Vagina (tissue), 2 donors: ENCODE results near the gene SPSB3. TPM values are rescaled to one million over a fixed set of nuclear protein-coding genes. Genes with fewer than 3 reads are reported as not detected.

ENCODE experiments used
- DNase-seq, 2 donors: peaks; one replicate each; pipeline ENCODE4 v3.0.0-alpha.2; 2017; ENCODE audit errors: extremely low spot score in 2 of 2
- H3K27ac ChIP-seq: fragments of 200-600 bp; sonication (generic); one replicate; pipeline ENCODE4 v1.5.1; 2019
- H3K27me3 ChIP-seq: fragments of 200-600 bp; sonication (generic); one replicate; pipeline ENCODE4 v1.5.1; 2019
- H3K36me3 ChIP-seq, 2 donors: fragments of 200-600 bp; sonication (generic); one replicate each; pipeline ENCODE4 v1.5.1; 2017 to 2019
- H3K4me1 ChIP-seq: fragments of 200-600 bp; sonication (generic); one replicate; pipeline ENCODE4 v1.5.1; 2019
- H3K4me3 ChIP-seq, 2 donors: fragments of 200-600 bp; sonication (generic); 1 replicate in 1 of 2; 2 replicates in 1 of 2; pipeline ENCODE4 v1.5.1; 2016 to 2019
- H3K9me3 ChIP-seq: fragments of 200-600 bp; sonication (generic); one replicate; pipeline ENCODE4 v1.5.1; 2019
- POLR2A ChIP-seq, 2 donors: fragments of 450-650 bp; IDR thresholded peaks; one replicate each; pipeline ENCODE4 v1.6.1; 2017; ENCODE audit warnings: antibody characterized with exemption in 2 of 2, mild to moderate bottlenecking in 2 of 2, moderate library complexity in 2 of 2
- POLR2AphosphoS5 ChIP-seq, 2 donors: sonication (generic); formaldehyde crosslinking; IDR thresholded peaks; one replicate each; pipeline ENCODE4 v1.9.0; 2017; ENCODE audit warnings: antibody characterized with exemption in 2 of 2, mild to moderate bottlenecking in 2 of 2, low read depth in 1 of 2; ENCODE audit not compliant: insufficient read depth in 1 of 2
- intact Hi-C: fragments of 100-400 bp; cut with DNase I; formaldehyde crosslinking; loops from one replicate; pipeline ENCODE4 v1.15.1; 2023
- total RNA-seq: library from RNA; depleted of rRNA; stranded (reverse); fragments of >200 nt; gene quantifications from one replicate; pipeline ENCODE4 v1.2.3, GENCODE V29; 2016
- TF ChIP-seq, protein P1 (sequence below), 3 experiments: fragments of 450-650 bp in 2 of 3; fragments of 200-600 bp in 1 of 3; sonication (generic) in 1 of 3; IDR thresholded peaks; one replicate each; pipeline ENCODE4 v1.5.1; 2017 to 2019; ENCODE audit warnings: antibody characterized with exemption in 3 of 3, mild to moderate bottlenecking in 2 of 3, moderate library complexity in 2 of 3

Gene SPSB3
- total RNA-seq, 1 donor from 2014 or later: 75.9 TPM

- TF ChIP-seq POLR2A (IDR thresholded peaks at IDR 0.05) (no peak), POLR2AphosphoS5 (IDR thresholded peaks at IDR 0.05; ENCODE audit: insufficient read depth in 1 of 2, low read depth in 1 of 2) (peak in 1 of 2 donors; percentile 73)
- intact Hi-C loops: loop anchor here (5.0 kb wide), 1 partner anchor 63 kb away; the partner anchor contains the start of gene MAPK8IP3
- H3K9me3 ChIP-seq: no peaks in the 10 kb centered on the region
- DNase-seq: no peak
- H3K4me1 ChIP-seq: peaks cover 45% of the 10 kb centered on the region
- peak overlapping the region; percentile 82 for H3K4me3 ChIP-seq
- peaks cover 0 to 29% of the 10 kb centered on the region in 2 donors for H3K36me3 ChIP-seq
- no peaks in the 10 kb centered on the region for H3K27me3 ChIP-seq
- H3K27ac ChIP-seq: peak overlapping the region; percentile 90
Measured at GRCh38 chr16:1770328-1771187, 11.8 kb downstream of the SPSB3 start.

- peak overlapping the region in 1 of 2 donors; percentile 82 for H3K4me3 ChIP-seq
- TF ChIP-seq POLR2A (IDR thresholded peaks at IDR 0.05) (no peak), POLR2AphosphoS5 (IDR thresholded peaks at IDR 0.05; ENCODE audit: insufficient read depth in 1 of 2, low read depth in 1 of 2) (no peak)
- TF ChIP-seq, protein P1, sequence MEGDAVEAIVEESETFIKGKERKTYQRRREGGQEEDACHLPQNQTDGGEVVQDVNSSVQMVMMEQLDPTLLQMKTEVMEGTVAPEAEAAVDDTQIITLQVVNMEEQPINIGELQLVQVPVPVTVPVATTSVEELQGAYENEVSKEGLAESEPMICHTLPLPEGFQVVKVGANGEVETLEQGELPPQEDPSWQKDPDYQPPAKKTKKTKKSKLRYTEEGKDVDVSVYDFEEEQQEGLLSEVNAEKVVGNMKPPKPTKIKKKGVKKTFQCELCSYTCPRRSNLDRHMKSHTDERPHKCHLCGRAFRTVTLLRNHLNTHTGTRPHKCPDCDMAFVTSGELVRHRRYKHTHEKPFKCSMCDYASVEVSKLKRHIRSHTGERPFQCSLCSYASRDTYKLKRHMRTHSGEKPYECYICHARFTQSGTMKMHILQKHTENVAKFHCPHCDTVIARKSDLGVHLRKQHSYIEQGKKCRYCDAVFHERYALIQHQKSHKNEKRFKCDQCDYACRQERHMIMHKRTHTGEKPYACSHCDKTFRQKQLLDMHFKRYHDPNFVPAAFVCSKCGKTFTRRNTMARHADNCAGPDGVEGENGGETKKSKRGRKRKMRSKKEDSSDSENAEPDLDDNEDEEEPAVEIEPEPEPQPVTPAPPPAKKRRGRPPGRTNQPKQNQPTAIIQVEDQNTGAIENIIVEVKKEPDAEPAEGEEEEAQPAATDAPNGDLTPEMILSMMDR (IDR thresholded peaks at IDR 0.05): no peak
- peaks cover 0 to 36% of the 10 kb centered on the region in 2 donors for H3K36me3 ChIP-seq
- H3K4me1 ChIP-seq: peaks cover 37% of the 10 kb centered on the region
- no peaks in the 10 kb centered on the region for H3K9me3 ChIP-seq
- no peak for DNase-seq
- no peaks in the 10 kb centered on the region for H3K27me3 ChIP-seq
- intact Hi-C loops: loop anchor here (5.0 kb wide), 1 partner anchor 62 kb away; the partner anchor contains the start of gene MAPK8IP3
- H3K27ac ChIP-seq: peak overlapping the region; percentile 90
Measured at GRCh38 chr16:1769402-1770300, 12.7 kb downstream of the SPSB3 start.

GRCh38 chr16:1768767-1769401 is 13.5 kb downstream of the SPSB3 start:
- Histone ChIP-seq H3K4me1 (peaks cover 29% of the 10 kb centered on the region), H3K27ac (no peak overlapping the region), H3K4me3 (no peak overlapping the region), H3K36me3 (peaks cover 0 to 44% of the 10 kb centered on the region in 2 donors), H3K27me3 (no peaks in the 10 kb centered on the region), H3K9me3 (no peaks in the 10 kb centered on the region)
- no peak for DNase-seq
- intact Hi-C loops: no loop called here
- TF ChIP-seq POLR2AphosphoS5 (IDR thresholded peaks at IDR 0.05; ENCODE audit: insufficient read depth in 1 of 2, low read depth in 1 of 2): no peak
- TF ChIP-seq POLR2A (IDR thresholded peaks at IDR 0.05): no peak
- TF ChIP-seq, protein P1 (IDR thresholded peaks at IDR 0.05): no peak

GRCh38 chr16:1768061-1768766 is 14.2 kb downstream of the SPSB3 start:
- Histone ChIP-seq H3K27ac (no peak overlapping the region), H3K27me3 (no peaks in the 10 kb centered on the region), H3K4me1 (peaks cover 24% of the 10 kb centered on the region), H3K36me3 (peaks cover 0 to 50% of the 10 kb centered on the region in 2 donors), H3K4me3 (no peak overlapping the region), H3K9me3 (no peaks in the 10 kb centered on the region)
- no peak for DNase-seq
- TF ChIP-seq POLR2A (IDR thresholded peaks at IDR 0.05) (no peak), POLR2AphosphoS5 (IDR thresholded peaks at IDR 0.05; ENCODE audit: insufficient read depth in 1 of 2, low read depth in 1 of 2) (no peak)
- TF ChIP-seq, protein P1 (IDR thresholded peaks at IDR 0.05): no peak
- intact Hi-C loops: no loop called here
